A673 (cell line): Measurements from ENCODE around the gene IGFL3.

Source experiments
- CTCF ChIP-seq: fragments of 300-800, 200-600 bp; sonication (generic); conservative IDR thresholded peaks from 2 replicates; pipeline ENCODE4 v1.5.1; 2017; ENCODE audit warnings: low read depth, mild to moderate bottlenecking, antibody characterized with exemption, low read length, moderate library complexity, mixed read lengths
- EZH2 ChIP-seq: fragments of 200-600 bp; sonication (generic); IDR thresholded peaks from 2 replicates; pipeline ENCODE4 v1.6.1; 2017; ENCODE audit warnings: borderline replicate concordance, low read depth, mild to moderate bottlenecking, mixed read lengths, antibody characterized with exemption, low read length; ENCODE audit not compliant: poor library complexity, severe bottlenecking

GRCh38 chr19:46090444-46090843, 34.0 kb downstream of the IGFL3 start:
- TF ChIP-seq CTCF, result no peak
- TF ChIP-seq EZH2, result no peak
